Hematopoietic multipotent progenitor cell (in vitro differentiated cells): Measurements from ENCODE around the gene TSR3. TPM values are rescaled to one million over a fixed set of nuclear protein-coding genes. Genes with fewer than 3 reads are reported as not detected.
"Not testable (repeated sequence)": the region's sequence is repeated elsewhere in the genome, so short reads cannot be mapped to it uniquely, and the experiment has no call there.

ENCODE experiments used
- DNase-seq, 3 donors: peaks; one replicate each; pipeline ENCODE4 v3.0.0-alpha.2; 2011 to 2015; ENCODE audit warnings: low read depth in 2 of 3, low spot score in 2 of 3
- total RNA-seq: library from RNA; depleted of rRNA; stranded (reverse); fragments of >200 nt; gene quantifications from one replicate; pipeline ENCODE4 v1.2.3, GENCODE V29; 2012

The TSR3 gene
- total RNA-seq, 1 donor: 48.2 TPM

DNA sequence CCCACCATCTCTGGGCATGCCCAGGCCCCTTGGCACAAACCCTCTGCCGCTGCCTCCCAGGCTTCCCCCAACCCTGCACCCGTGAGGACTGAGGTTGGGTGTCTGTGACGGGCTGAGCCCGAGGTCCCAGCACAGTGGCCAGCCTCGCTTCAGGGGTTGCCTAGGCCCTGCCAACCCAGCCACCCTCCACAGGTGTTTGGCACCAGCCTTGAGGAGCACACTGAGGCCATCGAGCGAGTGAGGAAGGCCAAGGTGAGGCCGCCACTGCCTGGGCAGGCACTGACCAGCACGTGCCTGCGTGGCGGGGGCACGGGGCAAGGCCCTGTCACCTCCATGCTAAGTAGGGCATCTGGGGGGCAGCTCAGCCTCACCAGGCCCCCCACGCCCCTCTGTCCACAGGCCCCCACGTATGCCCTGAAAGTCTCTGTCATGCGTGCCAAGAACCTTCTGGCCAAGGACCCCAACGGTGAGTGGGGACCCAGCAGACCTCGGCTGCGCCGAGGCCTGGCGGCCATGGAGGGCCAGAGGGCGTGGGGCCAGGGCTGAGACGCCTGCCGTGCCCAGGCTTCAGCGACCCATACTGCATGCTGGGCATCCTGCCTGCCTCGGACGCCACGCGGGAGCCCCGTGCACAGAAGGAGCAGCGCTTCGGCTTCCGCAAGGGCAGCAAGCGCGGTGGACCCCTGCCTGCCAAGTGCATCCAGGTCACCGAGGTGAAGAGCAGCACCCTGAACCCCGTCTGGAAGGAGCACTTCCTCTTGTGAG lies 10.8 kb downstream of the TSR3 start:
- no peak for DNase-seq

DNA sequence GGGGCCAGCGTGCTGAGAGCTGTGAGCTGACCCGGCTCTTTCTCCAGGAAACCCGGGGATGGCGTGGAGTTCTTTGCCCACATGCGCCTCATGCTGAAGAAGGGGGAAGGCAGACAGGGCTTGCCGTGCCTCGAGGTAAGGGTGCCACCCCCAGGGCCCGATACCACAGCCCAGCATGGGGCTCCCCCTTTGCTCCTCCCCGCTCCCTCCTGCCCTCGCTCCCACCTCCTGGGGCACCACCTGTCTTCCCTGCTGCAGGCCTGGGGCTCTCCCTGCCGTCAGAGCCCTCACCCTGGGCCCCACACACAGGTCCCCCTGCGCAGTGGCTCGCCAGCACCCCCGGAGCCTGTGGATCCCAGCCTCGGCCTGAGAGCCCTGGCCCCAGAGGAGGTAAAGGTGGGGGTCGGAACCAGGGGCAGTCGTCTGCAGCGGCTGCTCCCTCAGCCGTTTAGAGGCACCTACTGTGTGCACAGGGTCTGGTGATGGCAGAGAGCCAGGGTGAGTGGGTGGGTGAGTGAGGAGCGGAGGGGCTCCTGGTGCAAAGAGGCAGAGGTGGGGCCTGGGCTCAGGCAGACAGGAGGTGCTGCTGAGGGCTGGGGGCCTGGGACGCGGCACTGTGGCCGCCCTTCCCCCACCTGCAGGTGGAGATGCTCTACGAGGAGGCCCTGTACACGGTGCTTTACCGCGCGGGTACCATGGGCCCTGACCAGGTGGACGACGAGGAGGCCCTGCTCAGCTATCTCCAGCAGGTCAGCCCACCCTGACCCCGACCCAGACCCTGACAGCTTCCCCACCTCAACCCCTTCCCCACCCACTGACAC lies 12.6 kb downstream of the TSR3 start:
- DNase-seq: no peak

DNA sequence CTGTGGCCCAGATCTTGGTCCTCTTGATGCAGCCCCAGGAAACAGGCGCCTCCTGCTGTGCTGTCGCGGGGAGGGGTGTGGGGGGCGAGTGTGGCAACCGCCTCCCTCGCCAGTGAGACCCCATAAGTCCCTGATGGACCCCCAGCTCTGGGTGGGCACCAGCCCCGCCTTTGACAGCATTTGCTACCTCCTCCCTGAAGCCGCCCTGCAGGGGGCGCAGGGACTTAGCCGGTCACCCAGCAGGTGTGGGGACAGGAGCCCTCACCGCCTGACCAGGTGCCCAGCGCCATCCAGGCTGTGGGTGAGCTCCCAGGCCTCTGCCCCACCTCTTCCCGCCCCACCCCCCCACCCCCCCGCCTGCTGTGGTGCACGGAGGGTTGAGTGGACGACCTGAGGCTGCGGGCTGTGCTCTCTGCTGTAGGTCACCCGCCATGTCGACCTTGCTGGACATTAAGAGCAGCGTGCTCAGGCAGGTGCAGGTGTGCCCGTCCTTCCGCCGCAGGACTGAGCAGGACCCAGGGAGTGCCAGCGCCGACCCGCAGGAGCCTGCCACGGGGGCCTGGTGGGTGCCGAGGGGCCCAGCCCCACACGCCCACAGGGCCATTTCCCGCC lies 13.5 kb downstream of the TSR3 start:
- peak in 1 of 3 donors; percentile 53 for DNase-seq

DNA sequence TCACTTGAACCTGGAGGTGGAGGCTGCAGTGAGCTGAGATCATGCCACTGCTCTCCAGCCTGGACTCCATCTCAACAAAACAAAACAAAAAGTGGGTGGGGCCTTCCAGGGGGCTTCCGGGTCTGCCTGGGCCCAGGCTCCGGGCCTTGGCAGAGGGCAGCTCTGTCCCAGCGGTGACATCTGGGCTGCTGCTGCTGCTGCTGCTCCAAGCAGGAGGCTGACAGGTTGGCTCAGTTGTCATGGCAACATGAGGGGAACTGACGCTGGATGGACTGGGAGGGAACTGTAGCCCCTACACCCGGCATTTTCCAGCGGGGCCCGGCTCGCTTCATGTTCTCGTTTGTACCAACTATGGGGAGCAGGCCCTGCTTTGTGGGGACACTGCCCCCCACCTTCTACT lies 14.2 kb downstream of the TSR3 start:
- DNase-seq: peak in 1 of 3 donors; percentile 30

DNA sequence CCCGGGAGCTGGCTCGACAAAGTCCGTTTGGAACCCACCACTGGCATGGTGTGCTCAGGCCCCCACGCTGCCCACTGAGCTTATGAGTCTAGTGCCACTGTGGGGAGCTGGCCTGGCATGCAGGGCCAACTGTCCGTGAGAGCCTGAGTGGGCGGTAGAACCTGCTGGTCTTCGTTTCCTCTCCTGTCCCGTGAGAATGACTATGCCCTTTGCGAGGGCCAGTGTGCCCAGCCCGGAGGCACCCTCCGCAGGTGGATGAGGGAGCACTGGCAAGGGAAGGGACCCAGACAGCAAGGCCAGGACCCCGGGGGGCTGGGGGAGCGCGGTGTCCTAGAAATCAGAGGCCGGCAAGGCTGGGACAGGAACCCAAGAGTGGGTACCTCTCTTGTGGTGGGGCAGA lies 15.1 kb downstream of the TSR3 start:
- no peak for DNase-seq

DNA sequence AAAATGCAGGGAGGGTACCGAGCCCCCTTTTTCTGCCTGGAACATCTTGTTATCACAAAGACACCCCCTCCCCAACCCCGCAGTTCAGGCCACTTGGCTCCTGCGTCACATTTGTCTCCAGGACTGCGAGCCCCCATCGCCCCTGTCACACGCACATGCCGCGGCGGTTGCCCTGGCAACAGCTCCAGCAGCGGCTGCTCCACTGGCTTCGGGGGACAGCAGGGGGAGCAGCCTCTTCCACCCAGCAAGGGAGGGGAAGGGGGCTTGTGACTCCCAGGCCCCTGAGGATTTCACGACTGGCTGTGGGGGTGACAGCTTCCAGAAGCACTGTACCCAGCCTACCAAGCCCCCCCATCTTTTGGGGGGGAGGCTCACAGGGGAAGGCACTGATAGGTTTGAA lies 15.7 kb downstream of the TSR3 start:
- peak in 2 of 3 donors; percentile 59 to 63 for DNase-seq

DNA sequence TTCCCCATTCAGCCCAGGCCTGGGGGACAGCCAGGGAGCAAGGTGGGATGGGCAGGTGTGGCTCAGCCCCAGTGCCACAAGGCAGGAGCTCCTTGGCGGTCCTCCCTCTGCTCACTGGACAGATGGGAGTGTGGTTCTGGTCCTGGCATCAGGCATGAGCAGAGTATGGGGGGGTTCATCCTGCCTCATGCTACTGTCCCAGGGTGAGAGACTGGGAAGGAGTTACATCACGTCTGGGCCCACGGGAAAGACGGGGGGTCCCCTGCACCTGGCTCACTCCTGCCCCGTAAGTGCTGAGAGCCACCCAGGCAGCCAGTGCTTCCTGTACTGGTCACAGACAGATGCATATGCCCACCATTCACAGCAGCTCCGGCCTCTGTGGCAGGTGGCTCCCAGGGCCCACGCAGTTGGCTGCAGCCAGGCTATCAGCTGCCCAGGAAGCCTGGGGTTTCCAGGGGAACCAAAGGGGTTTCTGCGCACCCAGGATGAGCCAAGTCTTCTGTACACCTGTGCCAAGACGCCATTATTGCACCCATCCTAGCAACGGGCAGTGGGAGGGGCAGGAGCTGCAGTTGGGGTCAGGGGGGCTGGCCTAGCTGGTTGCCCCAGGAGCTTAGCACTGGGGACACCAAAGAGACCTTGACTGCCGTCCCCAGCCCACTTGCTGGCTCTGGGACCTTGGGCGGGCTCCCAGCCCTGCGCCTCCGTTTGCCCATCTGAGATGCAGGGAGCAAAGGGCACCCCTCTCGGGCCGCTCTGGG lies 16.3 kb downstream of the TSR3 start:
- DNase-seq: no peak

DNA sequence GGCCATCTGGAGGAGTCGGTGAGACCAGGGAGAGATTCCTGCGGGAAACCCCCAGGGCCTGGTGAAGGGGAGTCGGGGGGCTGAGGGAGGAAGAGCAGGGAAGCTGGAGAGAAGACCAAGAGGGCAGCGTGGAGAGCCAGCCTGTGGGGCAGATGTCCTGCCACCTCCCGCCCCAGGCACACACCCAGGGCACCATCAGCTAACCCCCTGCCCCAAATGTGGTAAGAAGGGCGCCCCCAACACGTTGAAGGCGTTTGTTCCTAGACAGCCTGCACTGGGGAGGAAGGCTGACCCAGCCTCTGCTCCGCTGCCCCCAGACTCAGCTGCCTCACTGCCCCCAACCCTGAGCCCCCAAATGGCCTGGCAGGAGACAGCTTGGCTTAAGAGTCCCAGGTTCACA lies 16.9 kb downstream of the TSR3 start:
- no peak for DNase-seq

DNA sequence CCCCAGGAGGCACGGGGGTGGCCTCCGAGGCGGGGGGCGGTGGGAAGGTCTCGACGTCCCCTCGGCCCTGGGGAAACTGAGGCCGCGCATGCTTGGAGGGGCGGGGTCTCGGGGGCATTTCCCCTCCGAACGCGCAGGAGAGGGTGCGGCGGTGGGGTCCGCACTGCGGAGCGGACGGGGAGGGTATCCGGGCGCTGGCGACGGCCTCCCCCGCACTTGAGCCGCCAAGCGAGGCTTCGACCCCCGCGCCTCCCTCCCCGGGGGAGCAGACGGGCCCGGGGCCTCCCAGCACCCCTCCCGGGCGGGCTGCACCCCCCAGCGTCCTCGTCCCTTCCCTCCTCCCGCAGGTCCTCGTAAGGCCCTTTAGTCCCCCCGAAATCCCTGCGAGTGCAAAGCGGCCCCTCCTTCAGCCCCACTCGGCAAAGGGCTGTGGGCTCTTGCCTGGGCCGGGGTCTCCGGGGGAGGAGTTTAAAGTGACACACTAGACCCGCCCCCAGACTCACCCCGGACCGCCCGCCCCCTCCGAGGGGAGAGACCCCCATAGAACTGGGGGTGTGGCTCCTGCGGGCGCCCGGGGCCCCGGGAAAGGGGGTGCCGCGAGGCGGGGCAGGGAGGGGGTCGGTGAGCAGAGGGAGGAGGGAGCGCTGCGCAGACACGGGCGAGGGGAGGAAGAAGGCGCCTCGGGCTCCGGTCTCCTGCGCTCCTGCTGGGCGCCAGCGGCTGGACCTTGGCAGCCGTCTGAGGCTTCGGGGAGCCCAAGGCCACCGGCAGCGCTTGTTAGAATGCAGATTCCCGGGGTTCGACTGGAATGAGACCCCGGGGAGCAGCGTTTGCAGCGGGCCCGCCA lies 17.6 kb downstream of the TSR3 start:
- DNase-seq: no peak

DNA sequence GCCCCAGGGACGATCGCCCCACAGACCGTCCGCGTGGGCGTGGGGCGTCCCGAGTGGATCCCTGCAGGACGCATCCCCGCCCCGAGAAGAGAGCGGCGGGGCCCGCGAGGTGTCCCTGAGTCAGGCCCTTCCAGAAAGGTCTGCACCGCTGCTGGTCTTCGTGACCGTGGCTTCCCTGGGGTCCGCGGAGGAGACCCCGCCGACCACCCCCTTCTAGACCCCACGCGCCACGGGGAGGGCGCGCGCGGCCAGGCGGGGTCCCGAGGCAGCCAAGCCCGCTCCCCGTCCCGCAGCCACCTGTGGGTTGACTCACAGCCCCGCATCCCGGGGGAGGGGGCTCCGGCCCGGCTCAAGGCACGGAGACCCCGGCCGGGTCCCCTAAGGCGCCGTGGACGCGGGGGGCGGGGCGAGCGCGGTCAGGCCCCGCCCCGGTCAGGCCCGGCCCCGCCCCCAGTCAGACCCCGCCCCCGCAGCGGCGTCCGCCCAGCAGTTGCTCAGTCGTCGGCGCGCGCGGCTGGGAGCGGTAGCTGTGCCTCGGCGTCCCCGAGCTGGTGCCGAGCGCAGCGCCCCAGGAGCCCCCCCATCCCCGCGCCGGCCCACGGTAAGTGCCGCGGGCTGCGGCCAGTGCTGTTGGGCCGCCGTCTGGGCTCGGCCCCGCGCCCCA lies 18.4 kb downstream of the TSR3 start, which contains the start of gene BAIAP3:
TSS of gene BAIAP3 (plus strand) at position 497 of the 664 bp plus-strand sequence. CDS start 4,905 bp downstream, outside the sequence.
- DNase-seq: peak in 1 of 3 donors; percentile 32

DNA sequence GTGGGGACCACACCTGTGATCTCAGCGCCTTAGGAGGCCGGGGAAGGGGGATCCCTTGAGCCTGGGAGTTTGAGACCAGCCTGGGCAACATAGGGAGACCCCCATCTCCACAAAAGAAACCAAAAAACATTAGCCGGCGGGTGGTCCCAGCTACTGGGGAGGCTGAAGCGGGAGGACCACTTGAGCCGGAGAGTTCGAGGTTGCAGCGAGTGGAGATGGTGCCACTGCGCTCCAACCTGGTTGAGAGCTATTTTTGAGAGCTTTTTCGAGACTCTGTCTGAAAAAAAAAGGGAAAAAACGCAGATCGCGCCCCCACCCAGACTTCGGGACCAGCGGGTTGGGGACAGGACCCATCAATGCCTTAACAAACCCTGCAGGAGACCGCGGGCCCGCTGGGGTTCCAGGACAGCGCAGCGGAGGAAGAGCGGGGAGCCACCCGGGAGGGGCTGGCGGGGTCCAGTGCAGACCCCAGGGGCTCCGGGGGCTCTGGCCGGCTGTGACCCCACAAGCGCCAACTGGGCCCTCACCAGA lies 19.0 kb downstream of the TSR3 start:
- no peak for DNase-seq

DNA sequence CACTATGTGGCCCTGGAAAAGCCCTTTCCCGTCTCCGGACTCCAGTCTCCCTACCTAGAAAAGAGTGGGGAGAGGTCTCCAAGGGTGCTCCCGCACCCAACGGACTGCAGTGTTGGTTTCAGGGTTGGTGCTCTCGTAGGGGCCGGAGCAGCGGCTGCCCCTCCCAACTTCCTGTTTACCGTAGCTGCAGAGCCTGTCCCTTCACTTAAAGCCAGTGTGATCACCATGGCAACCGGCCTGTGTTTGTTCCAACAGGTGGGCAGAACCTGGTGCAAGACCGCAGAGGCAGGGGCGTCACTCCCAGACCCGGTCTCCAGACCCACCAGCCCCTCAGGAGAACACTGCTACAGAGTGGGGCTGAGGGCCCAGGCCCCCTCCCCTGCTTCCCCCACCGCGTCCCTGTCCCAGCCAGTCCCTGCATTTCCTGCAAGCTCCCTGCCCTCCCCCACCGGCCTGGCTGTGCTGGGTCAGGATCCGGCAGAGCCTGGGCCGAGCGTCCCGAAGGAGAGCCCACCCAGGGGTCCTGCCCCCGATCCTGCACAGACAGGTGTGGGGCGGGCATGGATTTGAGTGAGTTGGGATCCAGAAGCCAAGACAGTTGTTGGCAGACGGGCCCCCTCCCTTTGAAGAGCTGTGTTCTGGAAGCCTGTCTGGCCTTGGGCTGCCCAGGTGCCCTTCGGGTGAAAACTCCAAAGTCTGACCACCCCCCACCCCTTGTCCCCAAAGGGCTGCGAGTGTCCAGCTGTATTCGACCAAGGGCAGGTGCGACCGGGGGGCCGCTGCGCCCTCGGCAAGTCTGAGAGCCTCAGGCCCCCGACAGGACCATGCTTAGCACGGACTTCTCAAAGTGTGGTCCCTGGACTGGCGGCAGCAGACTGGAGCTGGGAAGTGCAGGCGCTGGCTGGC lies 19.7 kb downstream of the TSR3 start:
- peak in 2 of 3 donors; percentile 81 to 87 for DNase-seq

DNA sequence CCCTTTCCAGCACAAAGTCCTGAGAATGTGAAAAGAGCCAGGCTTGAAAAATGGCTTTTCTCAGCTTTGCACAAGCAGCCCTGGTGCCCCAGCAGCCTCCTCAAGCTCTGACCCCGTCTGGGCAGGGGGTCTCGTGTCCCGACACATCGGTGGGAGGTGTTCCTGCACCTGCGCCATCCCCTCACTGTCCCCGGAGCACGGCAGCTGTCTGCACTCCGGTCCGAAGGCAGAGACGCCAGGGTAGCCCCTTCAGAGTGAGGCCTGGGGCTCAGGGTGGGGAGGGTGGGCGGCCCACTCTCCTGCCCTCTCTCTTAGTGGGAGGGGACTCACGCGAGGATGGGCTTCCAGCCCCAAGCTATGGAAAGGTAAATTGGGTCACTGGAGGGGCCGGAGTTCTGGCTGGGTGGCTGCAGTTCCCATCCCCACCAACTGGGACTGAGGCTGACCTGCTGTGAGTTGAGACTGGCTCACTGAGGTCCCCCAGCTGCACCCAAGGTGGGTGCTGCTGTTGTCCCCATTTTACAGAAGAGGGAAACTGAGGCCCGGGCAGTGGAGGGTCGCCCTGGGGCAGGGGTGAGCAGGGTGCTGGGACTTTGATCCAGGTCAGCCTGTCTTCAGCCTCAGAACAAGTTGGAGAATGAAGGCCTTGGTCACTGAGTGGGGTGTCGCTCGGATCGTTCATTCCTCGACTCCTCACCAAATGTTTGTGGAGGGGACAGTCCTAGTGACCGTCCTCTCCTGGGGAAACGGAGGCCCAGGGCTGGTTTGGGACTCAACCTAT lies 20.6 kb downstream of the TSR3 start:
- no peak for DNase-seq

DNA sequence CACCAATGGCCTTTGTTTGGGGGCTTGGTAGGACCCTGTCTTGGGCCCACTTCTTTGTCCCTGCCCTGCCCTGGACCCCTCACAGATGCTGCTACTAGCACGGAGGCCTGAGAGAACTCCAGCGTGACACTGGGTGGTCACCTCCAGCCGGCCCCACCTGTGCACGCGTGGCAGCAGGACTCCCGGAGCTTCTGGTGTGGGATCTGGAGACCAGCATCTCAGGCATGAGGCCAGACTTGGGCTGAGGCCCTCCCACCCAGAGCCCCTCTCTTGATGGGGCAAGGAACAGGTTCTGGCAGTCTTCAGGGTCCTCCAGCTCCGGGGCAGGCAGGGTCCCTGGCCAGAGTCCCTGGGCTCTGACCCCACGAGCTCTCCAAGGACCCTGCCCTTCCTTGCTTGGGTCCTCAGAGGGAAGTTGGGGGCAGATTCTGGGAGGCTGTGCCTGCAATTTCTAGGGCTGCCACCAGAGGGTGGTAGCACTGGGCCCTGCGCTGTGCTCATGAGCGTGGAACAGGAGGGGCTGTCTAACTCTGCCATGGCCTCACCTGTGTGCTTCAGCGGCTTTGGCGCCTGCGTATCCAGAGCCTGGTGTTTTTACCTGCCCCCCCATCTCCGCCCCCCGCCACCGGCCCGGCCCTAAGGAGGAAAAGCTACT lies 21.3 kb downstream of the TSR3 start:
- DNase-seq: no peak

DNA sequence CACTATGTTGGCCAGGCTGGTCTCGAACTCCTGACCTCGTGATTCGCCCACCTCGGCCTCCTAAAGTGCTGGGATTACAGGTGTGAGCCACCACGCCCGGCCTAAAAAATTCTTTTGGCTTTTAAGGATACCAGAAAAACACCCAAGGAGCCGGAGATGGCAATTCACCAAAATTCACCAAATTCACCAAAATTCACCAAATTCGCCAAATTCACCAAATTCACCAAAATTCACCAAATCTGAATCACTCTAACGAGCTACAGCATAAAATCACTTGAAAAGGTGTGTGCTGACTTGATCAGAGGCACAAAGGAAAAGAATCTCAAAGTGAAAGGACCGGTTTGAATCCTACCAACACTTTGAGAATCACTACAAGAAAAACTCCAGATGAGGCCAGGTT lies 22.7 kb downstream of the TSR3 start:
- DNase-seq: not testable (repeated sequence)

DNA sequence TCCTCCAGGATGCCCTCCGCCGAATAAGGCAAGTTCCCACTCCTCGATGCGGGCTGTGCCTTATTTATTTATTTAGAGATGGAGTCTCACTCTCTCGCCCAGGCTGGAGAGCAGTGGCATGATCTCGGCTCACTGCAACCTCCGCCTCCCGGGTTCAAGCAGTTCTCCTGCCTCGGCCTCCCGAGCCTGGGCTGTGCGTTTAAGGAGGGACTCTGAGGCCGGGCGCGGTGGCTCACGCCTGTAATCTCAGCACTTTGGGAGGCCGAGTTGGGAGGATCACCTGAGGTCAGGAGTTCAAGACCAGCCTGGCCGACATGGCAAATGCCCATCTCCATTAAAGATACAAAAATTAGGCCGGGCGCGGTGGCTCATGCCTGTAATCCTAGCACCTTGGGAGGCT lies 23.5 kb downstream of the TSR3 start:
- DNase-seq: not testable (repeated sequence)

DNA sequence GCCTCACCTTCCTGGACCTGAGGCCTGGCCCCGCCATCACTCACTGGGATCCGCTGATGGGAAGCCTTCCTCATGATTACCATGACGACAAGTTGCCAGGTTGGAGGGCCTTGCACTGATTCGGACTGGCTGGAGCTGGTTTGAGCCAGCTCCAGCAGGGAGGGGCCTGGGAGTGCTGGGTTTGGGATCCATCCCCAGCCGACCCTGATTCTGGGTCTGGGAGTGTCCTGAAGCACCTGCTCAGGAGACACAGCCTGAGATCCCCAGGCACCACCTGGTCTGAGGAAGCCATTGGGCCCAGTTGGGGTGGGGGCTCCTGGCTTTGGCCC lies 24.1 kb downstream of the TSR3 start:
- DNase-seq: no peak
